Ishikawa (cell line): Measurements from ENCODE around the gene GLYATL1B.

Source experiments
- CEBPB ChIP-seq: IDR thresholded peaks from 2 replicates; pipeline ENCODE4 v1.6.1; 2012
- CREB1 ChIP-seq: IDR thresholded peaks from 2 replicates; pipeline ENCODE4 v1.6.1; 2012; ENCODE audit warnings: low read depth
- EGR1 ChIP-seq: IDR thresholded peaks from 2 replicates; pipeline ENCODE4 v1.6.1; 2012
- EP300 ChIP-seq: IDR thresholded peaks from 2 replicates; pipeline ENCODE4 v1.6.1; 2012; ENCODE audit warnings: borderline replicate concordance
- RAD21 ChIP-seq: IDR thresholded peaks from 2 replicates; pipeline ENCODE4 v1.6.1; 2012; ENCODE audit warnings: low read depth
- TAF1 ChIP-seq: IDR thresholded peaks from 2 replicates; pipeline ENCODE4 v1.6.1; 2012; ENCODE audit warnings: low read depth, mild to moderate bottlenecking
- TCF12 ChIP-seq: IDR thresholded peaks from 2 replicates; pipeline ENCODE4 v1.6.1; 2012; ENCODE audit warnings: low read depth
- TEAD4 ChIP-seq: IDR thresholded peaks from 2 replicates; pipeline ENCODE4 v1.6.1; 2012
- YY1 ChIP-seq: IDR thresholded peaks from 2 replicates; pipeline ENCODE4 v1.6.1; 2012; ENCODE audit warnings: low read depth
- TF ChIP-seq, protein P1 (sequence below): IDR thresholded peaks from 2 replicates; pipeline ENCODE4 v1.6.1; 2012; ENCODE audit warnings: low read depth, mild to moderate bottlenecking
- TF ChIP-seq, protein P2 (sequence below): IDR thresholded peaks from 2 replicates; pipeline ENCODE4 v1.6.1; 2012
- TF ChIP-seq, protein P3 (sequence below): IDR thresholded peaks from 2 replicates; pipeline ENCODE4 v1.6.1; 2012

The GLYATL1B gene

DNA sequence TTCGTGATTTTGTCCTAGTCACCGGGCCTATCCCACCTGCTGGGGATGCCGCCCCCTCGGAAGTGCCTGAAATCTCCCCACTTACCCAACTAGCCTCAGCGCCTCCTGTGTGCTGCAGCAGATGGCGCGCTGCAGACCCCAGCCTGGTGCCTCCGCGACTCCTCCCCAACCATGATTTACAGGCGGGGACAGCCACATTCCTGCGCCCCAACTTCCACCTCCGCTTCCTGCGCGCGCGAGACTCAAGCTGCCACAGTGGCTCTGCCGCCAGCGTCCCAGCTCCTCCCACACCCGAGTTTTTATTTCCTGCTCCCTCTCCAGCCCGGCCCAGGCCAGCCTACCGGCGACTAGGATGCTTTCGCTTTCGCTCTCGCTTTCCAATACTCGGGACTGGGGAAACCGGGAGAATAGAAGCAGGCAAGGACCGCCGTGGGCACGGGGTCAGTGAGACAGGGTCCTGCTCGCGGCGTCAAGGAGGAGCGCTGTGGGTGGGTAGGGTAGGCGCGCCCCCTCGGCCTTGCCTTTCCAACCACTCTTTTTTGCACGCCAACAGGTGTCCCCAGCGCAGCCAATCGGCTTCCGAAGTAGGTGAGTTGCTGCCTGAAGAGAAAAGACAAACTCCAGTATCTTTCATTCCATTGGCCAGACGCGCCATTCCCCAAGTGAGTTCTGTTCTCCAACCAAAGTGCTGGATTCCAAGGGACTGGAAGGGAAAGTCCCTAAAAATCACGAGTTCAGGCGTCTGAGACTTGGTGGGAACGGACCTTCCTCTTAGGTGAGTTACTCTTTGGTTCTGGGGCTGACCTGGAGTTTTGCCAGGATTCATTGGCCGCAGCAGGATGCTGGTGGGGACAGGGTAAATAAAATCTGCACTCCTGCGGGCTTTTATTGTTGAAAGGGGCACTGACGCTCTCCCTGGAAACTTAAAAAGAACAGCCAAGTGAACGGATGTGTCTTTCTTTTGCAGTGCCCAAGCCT lies 56.7 kb downstream of the GLYATL1B start, which contains the start of gene FAM111A:
Gene FAM111A, plus strand, starts transcription at position 327 of the 978 bp plus-strand sequence. CDS start 6,017 bp downstream, outside the sequence.
- TF ChIP-seq EGR1: no peak
- no peak for TF ChIP-seq YY1
- TF ChIP-seq, protein P1, sequence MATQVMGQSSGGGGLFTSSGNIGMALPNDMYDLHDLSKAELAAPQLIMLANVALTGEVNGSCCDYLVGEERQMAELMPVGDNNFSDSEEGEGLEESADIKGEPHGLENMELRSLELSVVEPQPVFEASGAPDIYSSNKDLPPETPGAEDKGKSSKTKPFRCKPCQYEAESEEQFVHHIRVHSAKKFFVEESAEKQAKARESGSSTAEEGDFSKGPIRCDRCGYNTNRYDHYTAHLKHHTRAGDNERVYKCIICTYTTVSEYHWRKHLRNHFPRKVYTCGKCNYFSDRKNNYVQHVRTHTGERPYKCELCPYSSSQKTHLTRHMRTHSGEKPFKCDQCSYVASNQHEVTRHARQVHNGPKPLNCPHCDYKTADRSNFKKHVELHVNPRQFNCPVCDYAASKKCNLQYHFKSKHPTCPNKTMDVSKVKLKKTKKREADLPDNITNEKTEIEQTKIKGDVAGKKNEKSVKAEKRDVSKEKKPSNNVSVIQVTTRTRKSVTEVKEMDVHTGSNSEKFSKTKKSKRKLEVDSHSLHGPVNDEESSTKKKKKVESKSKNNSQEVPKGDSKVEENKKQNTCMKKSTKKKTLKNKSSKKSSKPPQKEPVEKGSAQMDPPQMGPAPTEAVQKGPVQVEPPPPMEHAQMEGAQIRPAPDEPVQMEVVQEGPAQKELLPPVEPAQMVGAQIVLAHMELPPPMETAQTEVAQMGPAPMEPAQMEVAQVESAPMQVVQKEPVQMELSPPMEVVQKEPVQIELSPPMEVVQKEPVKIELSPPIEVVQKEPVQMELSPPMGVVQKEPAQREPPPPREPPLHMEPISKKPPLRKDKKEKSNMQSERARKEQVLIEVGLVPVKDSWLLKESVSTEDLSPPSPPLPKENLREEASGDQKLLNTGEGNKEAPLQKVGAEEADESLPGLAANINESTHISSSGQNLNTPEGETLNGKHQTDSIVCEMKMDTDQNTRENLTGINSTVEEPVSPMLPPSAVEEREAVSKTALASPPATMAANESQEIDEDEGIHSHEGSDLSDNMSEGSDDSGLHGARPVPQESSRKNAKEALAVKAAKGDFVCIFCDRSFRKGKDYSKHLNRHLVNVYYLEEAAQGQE: no peak
- no peak for TF ChIP-seq CREB1
- no peak for TF ChIP-seq TEAD4
- TF ChIP-seq, protein P2, sequence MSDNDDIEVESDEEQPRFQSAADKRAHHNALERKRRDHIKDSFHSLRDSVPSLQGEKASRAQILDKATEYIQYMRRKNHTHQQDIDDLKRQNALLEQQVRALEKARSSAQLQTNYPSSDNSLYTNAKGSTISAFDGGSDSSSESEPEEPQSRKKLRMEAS: no peak

DNA sequence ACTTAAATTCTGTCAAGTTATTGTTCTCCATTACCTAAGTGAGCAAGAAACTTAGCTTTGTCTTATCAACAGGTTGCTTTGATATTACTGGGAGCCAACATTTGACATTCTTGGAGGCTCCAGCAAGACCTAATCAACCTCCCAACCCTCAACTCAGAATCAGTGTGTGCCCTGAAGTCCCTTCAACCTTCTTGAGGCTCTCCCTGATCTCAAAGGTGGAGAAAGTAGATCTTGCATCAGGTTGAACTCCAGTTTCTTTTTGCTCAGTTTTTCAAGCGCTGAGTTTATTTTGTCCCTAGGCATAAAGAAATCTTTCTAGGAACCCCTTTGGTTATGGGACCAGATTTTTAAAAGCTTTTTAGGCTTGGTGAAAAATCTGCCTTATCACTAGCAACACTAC lies 58.0 kb downstream of the GLYATL1B start:
- no peak for TF ChIP-seq RAD21
- TF ChIP-seq TCF12: no peak
- no peak for TF ChIP-seq EP300
- no peak for TF ChIP-seq TAF1
- TF ChIP-seq, protein P3, sequence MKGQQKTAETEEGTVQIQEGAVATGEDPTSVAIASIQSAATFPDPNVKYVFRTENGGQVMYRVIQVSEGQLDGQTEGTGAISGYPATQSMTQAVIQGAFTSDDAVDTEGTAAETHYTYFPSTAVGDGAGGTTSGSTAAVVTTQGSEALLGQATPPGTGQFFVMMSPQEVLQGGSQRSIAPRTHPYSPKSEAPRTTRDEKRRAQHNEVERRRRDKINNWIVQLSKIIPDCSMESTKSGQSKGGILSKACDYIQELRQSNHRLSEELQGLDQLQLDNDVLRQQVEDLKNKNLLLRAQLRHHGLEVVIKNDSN: no peak
- no peak for TF ChIP-seq CEBPB
